A549 (cell line): ENCODE measurements around the gene CD36.

Experiments
- EP300 ChIP-seq, 2 experiments: fragments of >200 bp; sonication (Bioruptor Twin); formaldehyde crosslinking; IDR thresholded peaks; 2 replicates in 1 of 2; 3 replicates in 1 of 2; pipeline ENCODE4 v1.6.1; 2016 to 2017
- FOSB ChIP-seq: fragments of 250-450 bp; sonication (Bioruptor Pico); IDR thresholded peaks from 2 replicates; pipeline ENCODE4 v1.5.0; 2020; ENCODE audit warnings: mild to moderate bottlenecking, moderate library complexity
- RCOR1 ChIP-seq: fragments of 150-350 bp; IDR thresholded peaks from 2 replicates; pipeline ENCODE4 v1.6.1; 2014; ENCODE audit warnings: antibody characterized with exemption, low read length, low read depth
- TF ChIP-seq, protein P1 (sequence below): fragments of >200 bp; sonication (Bioruptor Twin); formaldehyde crosslinking; IDR thresholded peaks from 3 replicates; pipeline ENCODE4 v1.5.1; 2016

DNA sequence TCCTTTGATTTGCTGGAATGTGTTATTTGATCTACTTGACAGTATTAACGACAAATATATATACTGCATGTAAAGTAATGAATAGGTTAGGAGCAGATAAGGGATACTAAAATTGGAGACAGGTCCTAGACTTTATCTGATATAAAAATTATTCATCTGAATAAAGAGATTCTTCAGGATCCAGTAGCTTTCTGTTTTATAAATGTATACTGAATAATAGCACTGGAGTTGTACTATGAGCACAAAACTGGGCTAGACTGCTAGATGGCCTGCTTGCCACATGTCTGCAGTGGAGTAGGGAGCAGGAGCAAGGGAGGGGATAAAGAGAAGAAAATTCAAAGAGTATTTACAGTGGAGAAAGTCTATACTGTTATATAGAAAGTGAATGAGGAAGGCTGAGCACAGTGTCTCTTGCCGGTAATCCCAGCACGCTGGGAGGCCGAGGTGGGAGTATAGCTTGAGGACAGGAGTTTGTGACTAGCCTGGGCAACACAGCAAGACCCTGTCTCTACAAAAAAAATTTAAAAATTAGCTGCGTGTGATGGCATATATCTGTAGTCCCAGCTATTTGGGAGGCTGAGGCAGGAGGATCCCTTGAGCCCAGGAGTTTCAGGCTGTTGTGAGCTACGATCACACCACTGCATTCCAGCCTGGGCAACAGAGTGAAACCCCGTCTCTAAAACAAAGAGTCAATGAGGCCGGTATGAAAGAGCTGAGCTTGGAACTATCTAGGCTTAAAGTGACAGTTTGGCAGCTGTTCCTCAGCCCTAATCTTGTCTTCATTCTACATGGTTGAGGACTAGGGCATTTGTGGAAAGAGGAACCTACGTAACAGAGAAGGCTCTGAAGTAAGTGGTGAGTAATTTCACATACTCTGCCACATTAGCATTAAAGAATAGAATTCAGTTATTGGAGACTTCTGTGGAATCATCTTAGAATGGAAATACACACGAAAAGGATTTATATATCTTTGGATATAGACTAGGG lies 41.8 kb downstream of the CD36 start:
- TF ChIP-seq, protein P1, sequence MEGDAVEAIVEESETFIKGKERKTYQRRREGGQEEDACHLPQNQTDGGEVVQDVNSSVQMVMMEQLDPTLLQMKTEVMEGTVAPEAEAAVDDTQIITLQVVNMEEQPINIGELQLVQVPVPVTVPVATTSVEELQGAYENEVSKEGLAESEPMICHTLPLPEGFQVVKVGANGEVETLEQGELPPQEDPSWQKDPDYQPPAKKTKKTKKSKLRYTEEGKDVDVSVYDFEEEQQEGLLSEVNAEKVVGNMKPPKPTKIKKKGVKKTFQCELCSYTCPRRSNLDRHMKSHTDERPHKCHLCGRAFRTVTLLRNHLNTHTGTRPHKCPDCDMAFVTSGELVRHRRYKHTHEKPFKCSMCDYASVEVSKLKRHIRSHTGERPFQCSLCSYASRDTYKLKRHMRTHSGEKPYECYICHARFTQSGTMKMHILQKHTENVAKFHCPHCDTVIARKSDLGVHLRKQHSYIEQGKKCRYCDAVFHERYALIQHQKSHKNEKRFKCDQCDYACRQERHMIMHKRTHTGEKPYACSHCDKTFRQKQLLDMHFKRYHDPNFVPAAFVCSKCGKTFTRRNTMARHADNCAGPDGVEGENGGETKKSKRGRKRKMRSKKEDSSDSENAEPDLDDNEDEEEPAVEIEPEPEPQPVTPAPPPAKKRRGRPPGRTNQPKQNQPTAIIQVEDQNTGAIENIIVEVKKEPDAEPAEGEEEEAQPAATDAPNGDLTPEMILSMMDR: no peak
- TF ChIP-seq EP300 (IDR thresholded peaks at IDR 0.05): no peak
- TF ChIP-seq RCOR1: no peak
- TF ChIP-seq FOSB (CRISPR knock-in tag): no peak
